Body of pancreas (tissue), 4 donors: ENCODE results near the gene LGR6. TPM values are rescaled to one million over a fixed set of nuclear protein-coding genes. Genes with fewer than 3 reads are reported as not detected.

Experiments used
- ATAC-seq: fragments of 150-250 bp; one replicate; pipeline ENCODE4 v1.9.1; 2016
- DNase-seq, 4 donors: peaks; one replicate each; pipeline ENCODE4 v3.0.0-alpha.2; 2019
- H3K27ac ChIP-seq, 4 donors: fragments of 200-600 bp; sonication (generic); 1 replicate in 3 of 4; 2 replicates in 1 of 4; pipeline versions ENCODE4 v1.5.1 to v1.6.1; 2016 to 2019; ENCODE audit warnings: mild to moderate bottlenecking in 1 of 4, mixed read lengths in 1 of 4, moderate library complexity in 1 of 4
- H3K27me3 ChIP-seq, 2 donors: fragments of 200-600 bp; sonication (generic); one replicate each; pipeline ENCODE4 v1.6.0; 2016; ENCODE audit warnings: mild to moderate bottlenecking in 1 of 2
- H3K36me3 ChIP-seq, 2 donors: fragments of 200-600 bp; sonication (generic); replicated peaks in 1 of 2; 2 replicates each; pipeline ENCODE4 v1.5.1; 2016; ENCODE audit warnings: low read depth in 2 of 2; ENCODE audit not compliant: insufficient read depth in 1 of 2
- H3K4me1 ChIP-seq: fragments of 200-600 bp; sonication (generic); one replicate; pipeline ENCODE4 v1.6.0; 2016
- H3K4me3 ChIP-seq, 2 donors: fragments of 200-600 bp; sonication (generic); 1 replicate in 1 of 2; 2 replicates in 1 of 2; pipeline ENCODE4 v1.5.1; 2016 to 2019
- H3K9me3 ChIP-seq, 3 donors: fragments of 200-600 bp; sonication (generic); 1 replicate in 2 of 3; 2 replicates in 1 of 3; pipeline ENCODE4 v1.5.1; 2016
- CTCF ChIP-seq, 7 experiments: fragments of 450-650 bp in 4 of 7; fragments of 200-600 bp in 3 of 7; sonication (generic) in 3 of 7; IDR thresholded peaks; one replicate each; pipeline ENCODE4 v1.5.1; 2016 to 2019; ENCODE audit warnings: antibody characterized with exemption in 7 of 7
- POLR2A ChIP-seq, 3 donors: fragments of 450-650 bp; IDR thresholded peaks; one replicate each; pipeline ENCODE4 v1.6.1; 2016; ENCODE audit warnings: antibody characterized with exemption in 3 of 3, mild to moderate bottlenecking in 2 of 3
- whole genome bisulfite sequencing, 2 donors: methylation state at CpG; one replicate each; pipeline ENCODE4 v1.1.5; 2017; 5-methylcytosine and 5-hydroxymethylcytosine counted together
- intact Hi-C: fragments of 100-400 bp; cut with DNase I; formaldehyde crosslinking; loops from one replicate; pipeline ENCODE4 v1.15.1; 2023
- total RNA-seq, 2 donors: library from RNA; depleted of rRNA; stranded (reverse); fragments of >200 nt; gene quantifications; one replicate each; pipeline ENCODE4 v1.1.0, GENCODE V29; 2016

The LGR6 gene
- total RNA-seq, 2 donors from 2014 or later, result 0.52 TPM; not detected in 1

DNA sequence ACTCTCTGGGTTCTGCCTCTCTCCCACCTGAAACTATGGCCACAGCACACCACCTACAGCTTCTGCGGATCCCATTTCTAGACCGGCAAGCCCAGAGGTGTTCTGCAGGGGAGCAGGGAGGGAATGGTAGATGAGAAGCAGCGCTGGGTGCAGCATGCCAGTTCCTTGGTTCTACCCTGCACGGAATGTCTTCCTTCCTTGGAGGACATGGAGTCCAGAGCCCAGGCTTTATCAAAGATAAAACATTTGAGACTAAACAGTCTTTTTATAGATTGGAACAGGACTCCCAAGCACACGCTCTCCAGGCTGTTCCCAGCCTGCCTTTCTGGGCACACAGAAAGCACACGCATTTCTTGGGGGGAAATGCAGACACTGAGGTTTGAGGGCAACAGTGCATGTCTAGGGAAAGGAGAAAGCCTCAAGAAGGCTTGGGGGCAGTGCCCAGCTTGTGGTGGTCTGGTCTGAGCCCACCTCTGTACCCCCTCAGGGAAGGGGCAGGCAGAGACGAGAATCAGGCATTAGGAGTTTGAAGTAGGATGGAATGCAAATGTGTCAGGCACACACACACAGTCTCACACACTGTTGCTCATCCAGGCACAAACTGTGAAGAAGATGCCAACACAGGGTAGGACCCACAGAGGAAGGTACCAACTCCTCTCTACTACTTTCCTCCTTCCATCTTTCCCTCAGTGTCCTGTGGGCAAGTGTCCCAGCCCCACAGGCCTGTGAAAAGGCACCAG lies 29.7 kb downstream of the LGR6 start:
- no peaks in the 10 kb centered on the region for H3K9me3 ChIP-seq
- 52 to 67% methylated on average over 4 to 7 of the region's 7 CpGs for WGBS, 2 donors
- no peaks in the 10 kb centered on the region for H3K27me3 ChIP-seq
- no peaks in the 10 kb centered on the region for H3K36me3 ChIP-seq
- no peak overlapping the region for H3K4me3 ChIP-seq
- H3K27ac ChIP-seq, result no peak overlapping the region
- H3K4me1 ChIP-seq, result no peaks in the 10 kb centered on the region
- ATAC-seq (no peak), DNase-seq (no peak)
- no peak for TF ChIP-seq POLR2A (IDR thresholded peaks at IDR 0.05)
- TF ChIP-seq CTCF (IDR thresholded peaks at IDR 0.05), result no peak
- intact Hi-C loops, result no loop called here

GRCh38 chr1:202224453-202224852 lies 30.9 kb downstream of the LGR6 start:
- DNase-seq (no peak), ATAC-seq (no peak)
- Histone ChIP-seq H3K4me3 (no peak overlapping the region), H3K36me3 (no peaks in the 10 kb centered on the region), H3K4me1 (no peaks in the 10 kb centered on the region), H3K9me3 (no peaks in the 10 kb centered on the region), H3K27me3 (no peaks in the 10 kb centered on the region), H3K27ac (no peak overlapping the region)
- whole genome bisulfite sequencing, 2 donors, result 72 to 76% methylated on average over 8 of the region's 8 CpGs
- intact Hi-C loops, result no loop called here
- TF ChIP-seq POLR2A (IDR thresholded peaks at IDR 0.05) (no peak), CTCF (IDR thresholded peaks at IDR 0.05) (no peak)

DNA sequence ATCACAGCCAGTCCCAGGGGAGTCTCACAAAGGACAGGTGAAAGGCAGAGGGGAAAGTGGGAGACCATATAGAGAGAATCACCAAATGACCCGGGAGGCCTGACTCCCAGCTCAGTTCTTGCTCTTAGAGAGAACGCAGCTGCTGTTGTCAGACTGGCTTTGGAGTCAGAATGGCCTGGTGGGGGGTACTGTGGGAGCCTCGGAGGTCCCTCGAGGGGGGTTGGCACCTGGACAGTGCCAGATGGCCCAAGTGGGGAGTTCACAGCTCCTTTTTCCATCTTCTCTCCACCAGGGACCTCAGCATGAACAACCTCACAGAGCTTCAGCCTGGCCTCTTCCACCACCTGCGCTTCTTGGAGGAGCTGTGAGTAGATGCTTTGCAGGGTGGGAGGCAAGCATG lies 31.5 kb downstream of the LGR6 start:
- ATAC-seq, result no peak
- H3K27ac ChIP-seq, result no peak overlapping the region
- H3K4me1 ChIP-seq, result no peaks in the 10 kb centered on the region
- no peaks in the 10 kb centered on the region for H3K36me3 ChIP-seq
- no peaks in the 10 kb centered on the region for H3K9me3 ChIP-seq
- H3K4me3 ChIP-seq, result no peak overlapping the region
- no peak for TF ChIP-seq POLR2A (IDR thresholded peaks at IDR 0.05)
- TF ChIP-seq CTCF (IDR thresholded peaks at IDR 0.05), result no peak
- H3K27me3 ChIP-seq, result no peaks in the 10 kb centered on the region
- WGBS, 2 donors, result 61 to 62% methylated on average over 4 to 5 of the region's 5 CpGs
- intact Hi-C loops, result no loop called here
- DNase-seq, result no peak

DNA sequence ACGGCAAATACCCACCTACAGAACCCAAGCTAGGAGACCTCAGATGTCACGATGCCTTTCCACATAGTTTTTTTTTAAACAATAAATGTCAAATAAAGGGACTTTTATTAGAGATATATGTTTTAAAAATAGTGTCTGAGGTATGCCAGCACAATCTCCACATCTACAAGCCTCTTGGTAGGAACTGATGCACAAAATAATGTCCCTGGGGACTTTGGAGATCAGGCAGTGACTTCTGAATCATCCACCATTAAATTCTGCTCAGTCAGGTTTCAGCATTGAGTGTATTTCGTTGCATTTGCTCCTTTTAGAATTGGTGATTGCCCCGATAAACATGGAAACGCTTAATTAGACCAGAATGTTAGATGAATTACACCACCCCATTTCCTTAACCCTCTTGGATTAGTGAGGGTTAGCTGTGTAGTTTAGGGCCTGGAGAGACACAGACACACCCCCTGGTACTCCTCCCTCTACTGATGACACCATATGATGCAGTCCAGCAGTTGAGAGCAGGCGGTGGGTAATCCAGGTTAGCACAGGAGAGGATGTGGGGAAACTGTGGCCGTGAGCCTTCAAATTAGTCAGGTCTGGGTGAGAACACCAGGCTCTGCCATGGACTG lies 33.6 kb downstream of the LGR6 start:
- Histone ChIP-seq H3K9me3 (no peaks in the 10 kb centered on the region), H3K4me3 (no peak overlapping the region), H3K27ac (no peak overlapping the region), H3K36me3 (no peaks in the 10 kb centered on the region), H3K27me3 (no peaks in the 10 kb centered on the region), H3K4me1 (no peaks in the 10 kb centered on the region)
- no peak for TF ChIP-seq POLR2A (IDR thresholded peaks at IDR 0.05)
- TF ChIP-seq CTCF (IDR thresholded peaks at IDR 0.05), result no peak
- intact Hi-C loops, result no loop called here
- 76 to 77% methylated on average over 7 of the region's 7 CpGs for WGBS, 2 donors
- no peak for ATAC-seq
- no peak for DNase-seq

- H3K36me3 ChIP-seq, result no peaks in the 10 kb centered on the region
- ATAC-seq, result no peak
- no peaks in the 10 kb centered on the region for H3K27me3 ChIP-seq
- no peak overlapping the region for H3K4me3 ChIP-seq
- no peaks in the 10 kb centered on the region for H3K9me3 ChIP-seq
- H3K27ac ChIP-seq, result no peak overlapping the region
- no peak for DNase-seq
- TF ChIP-seq POLR2A (IDR thresholded peaks at IDR 0.05) (no peak), CTCF (IDR thresholded peaks at IDR 0.05) (no peak)
- no peaks in the 10 kb centered on the region for H3K4me1 ChIP-seq
- intact Hi-C loops, result no loop called here
- 64 to 66% methylated on average over 2 of the region's 2 CpGs for WGBS, 2 donors
Observed at GRCh38 chr1:202227997-202228401, 34.4 kb downstream of the LGR6 start.
